NCI-H345 treated with DMSO at 0.1 percent for 48 hours (cell line): Measurements from ENCODE around the gene RAMP3.

Experiments
- DNase-seq: peaks from one replicate; lab custom pipeline; 2025; ENCODE audit not compliant: unreplicated experiment; lab: John Stamatoyannopoulos, UW

RAMP3 gene

DNA sequence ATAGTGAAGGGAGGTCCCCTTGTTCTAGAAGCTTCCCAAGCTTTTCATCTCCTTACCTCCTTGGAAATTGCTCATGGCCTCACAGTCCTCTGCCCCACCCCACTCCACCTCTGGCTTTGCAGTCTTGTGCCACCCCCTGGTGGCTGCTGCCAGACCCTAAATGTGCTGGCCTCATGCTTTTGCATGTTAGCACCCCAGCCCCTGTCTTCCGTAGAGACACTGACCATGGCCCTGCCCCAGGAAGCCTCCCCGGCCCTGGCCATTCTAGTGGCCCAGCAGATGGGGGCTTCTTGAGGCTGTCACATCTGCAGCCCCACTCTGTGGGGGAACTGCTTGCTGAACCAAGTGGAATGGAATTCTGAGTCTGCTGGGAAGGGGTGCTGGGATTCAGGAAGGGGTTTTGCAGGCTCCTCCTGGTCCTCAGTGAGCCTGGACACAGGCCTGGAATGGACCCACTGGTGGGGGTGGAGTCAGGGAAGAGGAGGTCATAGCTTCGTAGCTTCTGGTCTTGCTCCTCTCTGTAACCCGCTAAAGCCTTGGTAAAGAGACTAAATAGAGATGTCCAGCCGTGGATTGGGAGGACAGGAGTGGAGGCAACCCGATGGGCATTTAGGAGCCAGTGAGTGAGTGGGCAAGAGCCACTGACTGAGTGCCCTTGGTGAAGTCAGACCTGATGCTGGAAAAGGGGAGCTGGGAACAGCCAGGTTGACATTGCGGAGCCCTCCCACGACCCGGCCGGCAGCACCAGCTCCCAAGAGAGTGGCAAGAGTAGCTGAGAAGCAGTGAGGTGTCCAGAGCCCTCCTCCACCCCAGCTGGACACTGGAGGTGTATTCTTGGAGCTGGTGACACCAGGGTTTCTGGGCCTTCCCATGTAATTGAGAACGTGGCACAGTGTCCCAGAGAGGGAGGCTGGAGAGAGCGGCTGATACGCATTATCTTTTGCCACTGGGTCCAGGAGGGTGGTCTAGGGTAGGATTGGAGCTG lies 20.9 kb downstream of the RAMP3 start:
- DNase-seq: no peak

GRCh38 chr7:45179666-45180065 lies 22.1 kb downstream of the RAMP3 start:
- DNase-seq: no peak

DNA sequence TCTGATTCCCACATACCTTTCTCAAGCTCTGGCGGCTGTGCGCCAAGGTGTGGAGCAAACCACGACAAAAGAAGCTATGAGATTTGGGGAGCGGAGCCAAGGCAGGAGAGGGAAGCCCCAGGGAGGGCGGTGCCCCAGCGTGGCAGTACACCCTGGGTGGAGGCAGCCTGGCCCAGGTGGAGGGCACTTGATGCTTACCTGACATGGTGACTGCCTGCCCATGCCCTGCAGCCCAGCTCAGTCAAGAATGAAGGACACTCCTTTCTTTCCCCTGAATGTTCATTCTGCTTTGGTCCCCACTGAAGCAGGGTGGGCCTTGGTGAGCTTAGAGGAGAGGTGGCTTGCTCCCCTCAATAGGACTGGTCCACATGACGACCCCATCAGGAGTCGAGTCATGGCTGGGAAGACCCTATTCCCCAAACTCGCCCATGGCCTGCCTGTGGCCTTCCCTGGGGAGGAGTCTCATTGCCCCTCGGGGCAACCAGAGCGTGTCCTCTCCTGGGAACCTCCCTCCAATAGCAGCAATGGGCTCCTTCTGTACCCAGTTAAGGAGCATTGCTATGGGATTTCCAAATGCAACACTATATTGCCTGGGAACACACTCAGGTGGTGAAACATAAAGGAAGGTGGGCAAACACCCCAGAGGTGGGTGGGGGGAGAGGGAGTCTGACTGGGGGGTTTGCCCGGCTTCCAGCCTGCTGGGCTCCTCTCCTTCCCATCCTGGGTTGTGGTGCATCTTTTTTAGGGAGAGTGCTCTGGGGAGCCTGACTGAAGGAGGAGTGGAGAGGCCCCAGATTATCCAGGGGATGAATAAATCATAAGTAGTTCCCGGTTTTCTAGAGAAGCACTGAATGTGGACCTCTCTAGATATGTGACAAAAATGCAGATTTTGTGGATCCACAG lies 22.7 kb downstream of the RAMP3 start:
- DNase-seq: no peak

DNA sequence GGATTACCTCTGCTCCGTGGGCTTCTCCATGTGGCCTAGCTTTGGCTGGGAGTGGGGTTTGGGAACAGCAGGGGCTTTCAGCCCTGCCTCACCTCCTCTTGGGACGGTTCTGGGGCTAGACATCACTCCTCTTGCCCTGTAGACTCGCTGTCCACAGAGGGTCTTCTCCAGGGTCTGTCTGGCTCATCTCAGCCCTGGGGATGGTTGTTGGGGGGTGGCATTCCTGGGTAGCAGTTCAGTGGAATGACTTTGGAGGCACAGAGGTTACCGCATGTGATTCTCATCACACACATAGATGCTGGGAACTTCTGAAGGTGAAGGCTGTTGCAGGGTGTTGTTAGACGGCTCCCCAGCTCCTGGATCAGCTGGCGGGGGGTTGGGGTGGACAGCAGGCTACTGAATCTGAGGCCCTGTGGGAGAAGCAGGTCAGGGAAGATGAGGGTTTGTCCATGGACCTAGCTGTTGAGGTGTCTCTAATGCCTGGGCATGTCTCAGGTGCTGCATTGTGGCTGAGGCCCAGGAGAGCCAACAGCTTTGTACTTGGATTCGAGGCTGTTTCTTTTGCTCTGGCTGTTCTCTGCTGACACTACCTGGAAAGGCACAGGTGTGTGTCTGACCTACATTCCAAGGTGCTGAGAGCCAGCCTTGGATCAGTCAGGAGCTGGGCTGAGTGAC lies 23.8 kb downstream of the RAMP3 start:
- DNase-seq: no peak

GRCh38 chr7:45181991-45182855 lies 24.6 kb downstream of the RAMP3 start:
- no peak for DNase-seq

GRCh38 chr7:45182856-45183710 lies 25.5 kb downstream of the RAMP3 start:
- no peak for DNase-seq

GRCh38 chr7:45183711-45184210 lies 26.2 kb downstream of the RAMP3 start:
- DNase-seq: no peak

- DNase-seq: no peak
These were observed 26.9 kb downstream of the RAMP3 start for GRCh38 chr7:45184326-45185027.

GRCh38 chr7:45185028-45185863 lies 27.7 kb downstream of the RAMP3 start:
- no peak for DNase-seq

DNA sequence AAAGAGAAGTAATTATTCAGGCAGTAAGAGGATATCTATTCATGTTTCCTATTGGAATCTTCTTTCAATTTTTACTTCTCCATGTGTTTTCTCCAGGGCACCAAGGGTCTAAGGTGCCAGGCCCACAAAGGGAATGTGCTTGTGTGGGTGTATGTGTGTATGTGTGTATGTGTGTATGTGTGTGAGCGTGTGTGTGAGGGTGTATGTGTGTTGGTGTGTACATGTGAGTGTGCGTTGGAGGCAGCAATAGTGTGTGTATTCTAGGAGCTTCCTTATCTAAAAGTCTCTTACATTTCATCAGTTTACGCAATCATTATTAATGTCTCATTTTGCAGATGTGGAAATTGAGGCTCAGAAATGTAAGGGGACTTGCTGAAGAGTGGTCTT lies 28.3 kb downstream of the RAMP3 start:
- DNase-seq: no peak

DNA sequence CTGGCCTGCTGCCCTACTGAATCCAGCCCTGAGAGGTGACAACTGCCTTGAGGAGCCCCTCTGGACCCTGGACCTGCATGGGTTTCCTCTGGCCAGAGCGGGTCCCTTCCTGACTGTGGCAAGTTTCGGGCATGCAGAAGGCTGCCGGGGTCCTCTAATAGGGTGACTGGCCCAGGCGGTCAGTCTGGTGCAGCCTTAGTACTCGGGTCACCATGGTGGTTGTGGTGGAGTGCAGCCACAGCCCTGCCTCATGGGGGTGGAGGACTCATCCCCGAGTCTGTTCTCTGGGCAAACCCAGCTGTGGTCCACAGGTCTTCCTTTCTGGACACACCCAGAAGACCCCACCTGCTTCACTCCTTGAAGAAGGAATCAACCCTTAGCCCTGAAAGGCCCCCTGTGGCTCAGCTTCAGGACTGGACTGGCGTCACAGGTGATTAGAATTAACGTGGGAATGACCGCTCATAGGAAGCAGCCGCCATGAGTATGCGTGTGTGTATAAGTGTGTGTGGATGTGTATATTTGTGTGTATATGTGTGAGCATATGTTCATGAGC lies 28.7 kb downstream of the RAMP3 start:
- no peak for DNase-seq

DNA sequence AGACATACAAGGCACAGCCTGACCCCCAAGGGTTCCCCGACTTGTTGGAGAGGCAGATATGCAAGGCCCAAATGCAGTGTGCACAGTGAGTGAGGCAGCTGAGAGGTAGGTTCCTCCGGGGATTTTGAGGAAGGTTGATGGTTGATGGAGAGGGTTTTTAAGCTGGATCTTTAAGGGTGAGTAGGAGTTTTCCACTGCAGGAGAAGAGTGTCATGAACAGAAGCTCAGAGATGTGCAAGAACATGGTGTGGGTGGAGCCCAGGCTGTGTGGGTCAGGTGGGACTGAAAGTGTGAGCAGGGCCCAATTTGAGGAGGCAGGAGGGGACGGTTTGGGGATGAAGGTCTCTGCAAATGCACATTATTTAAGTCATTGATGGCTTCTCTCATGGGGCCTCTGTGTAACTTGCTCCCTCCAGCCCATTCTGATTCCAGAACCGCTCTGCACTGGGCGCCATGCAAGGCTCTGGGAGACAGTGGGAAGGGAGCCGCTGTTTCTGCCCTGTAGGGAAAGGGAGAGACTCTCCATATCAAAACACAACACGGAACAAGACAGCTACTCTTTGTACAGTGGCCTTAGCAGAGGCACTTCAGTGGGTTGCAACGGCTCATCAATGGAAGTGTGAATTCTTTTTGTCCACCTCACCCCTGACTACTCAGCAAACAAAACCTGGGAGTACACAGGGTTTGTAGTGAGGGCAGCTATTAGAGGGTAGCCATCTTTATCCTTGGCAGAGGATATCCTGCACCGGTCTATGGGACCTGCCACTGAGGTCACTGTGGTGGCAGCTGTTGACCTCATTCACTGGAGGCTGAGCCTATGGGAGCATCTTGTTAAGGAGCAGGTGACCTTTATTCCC lies 29.7 kb downstream of the RAMP3 start:
- no peak for DNase-seq

DNA sequence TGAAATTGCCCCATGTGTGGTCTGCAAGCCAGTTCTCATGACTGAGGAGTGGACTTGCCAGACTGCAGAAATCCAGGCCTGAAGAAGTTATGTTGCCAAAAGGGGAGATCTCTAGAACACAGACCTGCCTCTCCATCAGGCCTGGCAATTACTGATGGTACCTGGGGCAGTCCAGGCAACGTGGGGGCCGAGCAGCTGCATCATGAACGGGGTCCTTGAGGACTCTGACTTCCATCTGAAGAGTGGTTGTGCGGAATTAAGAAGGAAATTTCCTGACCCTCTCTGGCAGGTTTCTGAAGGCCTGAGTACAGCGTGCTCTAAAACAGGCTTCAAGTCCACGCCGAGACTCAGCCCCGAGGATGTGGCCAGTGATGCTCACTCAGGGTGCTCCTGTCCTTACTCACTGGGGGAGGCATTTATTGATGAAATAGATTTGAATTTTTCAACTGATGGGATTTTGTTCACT lies 30.4 kb downstream of the RAMP3 start:
- DNase-seq: no peak

DNA sequence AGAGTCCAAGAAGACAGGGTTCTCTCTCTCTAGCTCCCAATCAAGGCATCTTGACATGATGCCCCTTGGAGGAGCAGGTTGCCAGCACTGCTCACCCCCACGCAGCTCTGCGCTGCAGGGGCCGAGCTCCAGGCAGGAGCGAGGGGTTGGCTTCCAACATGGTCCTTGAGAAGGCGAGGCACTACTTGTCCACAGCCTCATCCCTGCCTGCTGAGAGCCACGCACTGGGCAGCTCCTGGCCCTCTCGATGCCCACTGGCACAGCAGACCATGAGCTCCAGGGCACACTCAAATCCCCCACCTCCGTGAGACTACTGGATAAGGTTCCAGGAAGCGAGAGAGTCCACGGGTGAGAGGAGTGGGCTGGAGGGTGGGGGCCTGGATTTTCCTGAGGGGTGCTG lies 31.1 kb downstream of the RAMP3 start:
- no peak for DNase-seq

DNA sequence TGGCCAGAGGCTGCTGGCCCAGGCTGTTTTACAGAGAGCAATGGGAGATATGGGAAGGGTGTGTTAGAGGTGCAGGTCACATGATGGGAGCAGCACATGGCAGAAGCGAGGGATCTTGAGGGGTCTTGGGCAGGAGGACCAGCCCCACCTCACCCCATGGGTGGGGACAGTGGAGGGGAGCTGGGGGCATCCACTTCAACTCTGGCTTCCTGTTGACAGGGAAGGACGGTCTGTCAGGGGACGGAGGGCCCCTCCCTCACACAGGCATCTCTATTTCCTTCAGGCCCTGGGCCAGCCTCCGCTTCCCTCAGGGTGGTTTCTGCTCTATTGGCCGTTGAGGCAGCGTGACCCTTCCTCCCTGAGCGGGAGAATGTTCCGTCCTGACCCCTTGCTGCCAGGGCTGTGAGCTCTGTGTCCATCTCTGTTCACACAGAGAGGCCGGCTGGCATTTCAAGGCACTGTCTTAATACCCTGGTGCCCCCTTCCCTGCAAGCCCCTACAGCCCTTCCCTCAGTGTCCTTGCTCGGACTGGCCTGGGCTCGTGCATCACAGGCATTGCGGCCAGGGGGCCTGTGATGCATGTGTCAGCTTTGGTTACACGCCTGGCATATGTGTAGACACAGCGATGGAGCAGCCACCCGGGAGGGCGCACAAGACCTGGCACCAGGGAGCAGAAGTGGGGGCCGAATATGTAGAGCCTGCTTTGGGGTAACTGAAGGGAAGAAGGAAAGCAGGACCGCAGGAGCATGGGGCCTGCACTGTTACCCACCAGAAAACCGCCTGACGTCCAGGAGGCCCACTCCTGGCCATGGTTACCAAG lies 31.8 kb downstream of the RAMP3 start:
- DNase-seq: no peak
